ENCODE data around the gene LUZP2.

DNA sequence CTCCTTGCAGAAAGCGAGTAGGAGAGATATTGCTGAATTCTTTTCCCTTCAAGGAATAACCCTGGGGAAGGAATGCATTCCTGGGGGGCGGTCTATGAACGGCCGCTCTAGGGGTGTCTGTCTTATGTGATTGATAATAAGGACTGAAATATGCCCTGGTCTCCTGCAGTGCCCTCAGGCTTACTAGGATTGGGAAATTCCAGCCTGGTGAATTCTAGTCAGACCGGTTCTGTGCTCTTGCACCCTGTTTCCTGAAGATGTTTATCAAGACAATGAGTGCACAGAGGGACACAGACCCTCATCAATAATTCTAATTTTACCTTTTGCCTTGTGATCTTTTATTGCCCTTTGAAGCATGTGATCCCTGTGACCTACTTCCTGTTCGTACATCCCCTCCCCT is 140.7 kb downstream of the LUZP2 start:
- TF ChIP-seq, protein P1, sequence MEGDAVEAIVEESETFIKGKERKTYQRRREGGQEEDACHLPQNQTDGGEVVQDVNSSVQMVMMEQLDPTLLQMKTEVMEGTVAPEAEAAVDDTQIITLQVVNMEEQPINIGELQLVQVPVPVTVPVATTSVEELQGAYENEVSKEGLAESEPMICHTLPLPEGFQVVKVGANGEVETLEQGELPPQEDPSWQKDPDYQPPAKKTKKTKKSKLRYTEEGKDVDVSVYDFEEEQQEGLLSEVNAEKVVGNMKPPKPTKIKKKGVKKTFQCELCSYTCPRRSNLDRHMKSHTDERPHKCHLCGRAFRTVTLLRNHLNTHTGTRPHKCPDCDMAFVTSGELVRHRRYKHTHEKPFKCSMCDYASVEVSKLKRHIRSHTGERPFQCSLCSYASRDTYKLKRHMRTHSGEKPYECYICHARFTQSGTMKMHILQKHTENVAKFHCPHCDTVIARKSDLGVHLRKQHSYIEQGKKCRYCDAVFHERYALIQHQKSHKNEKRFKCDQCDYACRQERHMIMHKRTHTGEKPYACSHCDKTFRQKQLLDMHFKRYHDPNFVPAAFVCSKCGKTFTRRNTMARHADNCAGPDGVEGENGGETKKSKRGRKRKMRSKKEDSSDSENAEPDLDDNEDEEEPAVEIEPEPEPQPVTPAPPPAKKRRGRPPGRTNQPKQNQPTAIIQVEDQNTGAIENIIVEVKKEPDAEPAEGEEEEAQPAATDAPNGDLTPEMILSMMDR (conservative IDR thresholded peaks at IDR 0.05; ENCODE audit: low read length) = no peak
- no peak for TF ChIP-seq EZH2phosphoT487 (IDR thresholded peaks at IDR 0.05; ENCODE audit: borderline replicate concordance, low read depth, low read length)
